Measurements from ENCODE around the gene RGS1.

DNA sequence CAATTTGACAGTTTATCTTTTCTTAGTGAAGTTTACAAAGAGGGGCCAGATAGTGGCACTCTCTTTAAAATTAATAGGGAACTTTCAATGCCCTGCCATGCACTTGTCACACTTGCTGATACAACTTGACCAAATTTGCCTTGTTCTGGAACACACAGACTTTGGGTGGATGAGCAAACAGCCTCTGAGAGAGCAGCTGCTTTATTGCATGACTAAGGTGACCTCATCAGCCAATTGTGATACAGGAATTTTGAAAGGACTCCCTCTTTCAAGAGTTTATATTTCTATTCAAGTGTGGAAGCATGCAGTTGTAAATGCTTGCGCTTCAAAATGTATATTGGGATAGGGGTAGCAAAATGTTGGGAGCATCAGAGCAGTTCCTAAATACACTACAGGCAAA is 2.1 kb upstream of the RGS1 start:
- TF ChIP-seq, protein P1, sequence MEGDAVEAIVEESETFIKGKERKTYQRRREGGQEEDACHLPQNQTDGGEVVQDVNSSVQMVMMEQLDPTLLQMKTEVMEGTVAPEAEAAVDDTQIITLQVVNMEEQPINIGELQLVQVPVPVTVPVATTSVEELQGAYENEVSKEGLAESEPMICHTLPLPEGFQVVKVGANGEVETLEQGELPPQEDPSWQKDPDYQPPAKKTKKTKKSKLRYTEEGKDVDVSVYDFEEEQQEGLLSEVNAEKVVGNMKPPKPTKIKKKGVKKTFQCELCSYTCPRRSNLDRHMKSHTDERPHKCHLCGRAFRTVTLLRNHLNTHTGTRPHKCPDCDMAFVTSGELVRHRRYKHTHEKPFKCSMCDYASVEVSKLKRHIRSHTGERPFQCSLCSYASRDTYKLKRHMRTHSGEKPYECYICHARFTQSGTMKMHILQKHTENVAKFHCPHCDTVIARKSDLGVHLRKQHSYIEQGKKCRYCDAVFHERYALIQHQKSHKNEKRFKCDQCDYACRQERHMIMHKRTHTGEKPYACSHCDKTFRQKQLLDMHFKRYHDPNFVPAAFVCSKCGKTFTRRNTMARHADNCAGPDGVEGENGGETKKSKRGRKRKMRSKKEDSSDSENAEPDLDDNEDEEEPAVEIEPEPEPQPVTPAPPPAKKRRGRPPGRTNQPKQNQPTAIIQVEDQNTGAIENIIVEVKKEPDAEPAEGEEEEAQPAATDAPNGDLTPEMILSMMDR (IDR thresholded peaks at IDR 0.05) = no peak
- TF ChIP-seq POLR2A (IDR thresholded peaks at IDR 0.05) = no peak
